ENCODE data around the gene CCSER1.
"Not testable (repeated sequence)": the region's sequence is repeated elsewhere in the genome, so short reads cannot be mapped to it uniquely, and the experiment has no call there.

CCSER1 gene

DNA sequence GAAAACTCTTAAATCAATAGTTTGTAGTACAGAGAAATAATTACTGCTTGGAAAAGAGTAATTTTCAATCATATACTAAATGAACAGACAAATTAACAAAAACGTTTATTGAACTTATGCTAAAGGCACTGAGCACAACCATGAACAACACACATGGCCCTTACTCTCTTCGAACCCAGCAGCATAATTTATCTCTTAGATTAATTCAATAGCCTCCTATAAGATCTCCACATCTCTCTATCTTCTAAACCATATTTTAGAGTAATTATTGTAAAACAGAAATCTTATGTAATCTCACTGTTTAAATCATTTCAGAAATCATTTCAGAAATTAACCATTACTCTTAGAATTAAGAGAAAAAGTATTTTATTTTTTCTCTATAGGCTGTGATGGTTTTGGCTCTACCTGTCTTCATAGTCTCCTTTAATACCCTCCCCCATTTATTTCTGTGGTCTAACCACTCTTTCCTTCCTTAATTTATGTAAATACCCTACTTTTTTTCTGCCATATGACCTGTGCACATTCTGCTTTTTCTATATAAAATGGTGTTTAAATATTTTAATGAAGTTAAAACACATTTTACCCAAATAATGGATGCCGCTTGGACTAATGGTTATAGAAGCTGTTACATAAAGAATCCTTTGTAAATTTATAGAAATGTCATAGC, 218.5 kb downstream of the CCSER1 start:
- no peak overlapping the region for H3K4me3 ChIP-seq (ENCODE audit: low read depth, low read length)
- in situ Hi-C loops (cut with HindIII; ENCODE audit: low sequenced_read_pairs): no loop called here
- TF ChIP-seq, protein P1, sequence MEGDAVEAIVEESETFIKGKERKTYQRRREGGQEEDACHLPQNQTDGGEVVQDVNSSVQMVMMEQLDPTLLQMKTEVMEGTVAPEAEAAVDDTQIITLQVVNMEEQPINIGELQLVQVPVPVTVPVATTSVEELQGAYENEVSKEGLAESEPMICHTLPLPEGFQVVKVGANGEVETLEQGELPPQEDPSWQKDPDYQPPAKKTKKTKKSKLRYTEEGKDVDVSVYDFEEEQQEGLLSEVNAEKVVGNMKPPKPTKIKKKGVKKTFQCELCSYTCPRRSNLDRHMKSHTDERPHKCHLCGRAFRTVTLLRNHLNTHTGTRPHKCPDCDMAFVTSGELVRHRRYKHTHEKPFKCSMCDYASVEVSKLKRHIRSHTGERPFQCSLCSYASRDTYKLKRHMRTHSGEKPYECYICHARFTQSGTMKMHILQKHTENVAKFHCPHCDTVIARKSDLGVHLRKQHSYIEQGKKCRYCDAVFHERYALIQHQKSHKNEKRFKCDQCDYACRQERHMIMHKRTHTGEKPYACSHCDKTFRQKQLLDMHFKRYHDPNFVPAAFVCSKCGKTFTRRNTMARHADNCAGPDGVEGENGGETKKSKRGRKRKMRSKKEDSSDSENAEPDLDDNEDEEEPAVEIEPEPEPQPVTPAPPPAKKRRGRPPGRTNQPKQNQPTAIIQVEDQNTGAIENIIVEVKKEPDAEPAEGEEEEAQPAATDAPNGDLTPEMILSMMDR (IDR thresholded peaks at IDR 0.05; ENCODE audit: low read depth, low read length): no peak
- DNase-seq (ENCODE audit: low read depth, low spot score): no peak

DNA sequence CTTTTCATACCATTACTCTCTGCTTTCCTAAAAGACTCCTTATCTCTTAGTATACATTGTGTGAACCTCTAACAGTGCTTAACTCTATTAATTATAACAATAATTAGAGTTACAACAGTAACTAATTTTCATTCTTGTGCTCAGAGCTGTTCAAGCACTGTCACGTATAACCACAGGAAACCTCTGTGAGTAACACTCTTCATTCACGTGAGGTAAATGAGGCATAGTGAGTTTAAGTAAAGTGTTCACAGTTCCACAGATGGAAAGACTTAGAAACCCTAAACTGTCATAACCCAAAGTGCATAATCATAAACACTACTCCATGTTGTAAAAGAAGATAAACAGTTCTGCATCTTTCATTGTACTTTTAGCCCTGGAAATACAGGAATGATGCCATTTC, 222.4 kb downstream of the CCSER1 start:
- in situ Hi-C loops (cut with HindIII; ENCODE audit: low sequenced_read_pairs): no loop called here
- TF ChIP-seq, protein P1 (IDR thresholded peaks at IDR 0.05; ENCODE audit: low read depth, low read length): no peak
- no peak overlapping the region for H3K4me3 ChIP-seq (ENCODE audit: low read depth, low read length)
- DNase-seq (ENCODE audit: low read depth, low spot score): no peak

DNA sequence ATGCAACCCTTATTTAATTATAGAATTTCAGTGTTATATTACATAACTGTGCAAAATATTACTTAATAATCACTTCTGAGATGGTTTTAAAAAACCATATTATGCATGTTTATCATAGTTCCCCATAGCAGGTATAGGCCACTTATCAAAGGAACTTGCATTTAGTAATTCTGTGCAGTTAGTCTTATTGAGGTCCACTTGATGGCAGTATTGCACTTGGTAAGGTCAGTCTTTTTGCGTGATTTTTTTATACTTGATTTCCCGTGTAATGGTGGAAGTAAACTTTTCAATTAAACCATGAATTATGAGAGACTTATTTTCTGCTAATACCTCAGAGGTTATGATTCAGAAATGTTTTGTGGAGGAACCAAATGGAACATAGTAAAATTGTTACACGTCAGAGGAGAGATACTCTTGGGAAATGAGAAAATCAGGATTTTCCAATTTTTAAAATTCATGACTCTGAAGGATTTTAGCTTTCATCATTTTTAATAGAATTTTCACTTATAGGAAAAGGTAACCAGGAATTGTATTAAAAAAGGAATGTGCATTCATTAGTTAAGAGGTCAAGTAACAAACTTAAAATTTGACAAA, 230.0 kb downstream of the CCSER1 start:
- TF ChIP-seq, protein P1 (IDR thresholded peaks at IDR 0.05; ENCODE audit: low read depth, low read length): peak; percentile 64
- DNase-seq (ENCODE audit: low read depth, low spot score): peak; percentile 71
- no peak overlapping the region for H3K4me3 ChIP-seq (ENCODE audit: low read depth, low read length)
- in situ Hi-C loops (cut with HindIII; ENCODE audit: low sequenced_read_pairs): no loop called here

DNA sequence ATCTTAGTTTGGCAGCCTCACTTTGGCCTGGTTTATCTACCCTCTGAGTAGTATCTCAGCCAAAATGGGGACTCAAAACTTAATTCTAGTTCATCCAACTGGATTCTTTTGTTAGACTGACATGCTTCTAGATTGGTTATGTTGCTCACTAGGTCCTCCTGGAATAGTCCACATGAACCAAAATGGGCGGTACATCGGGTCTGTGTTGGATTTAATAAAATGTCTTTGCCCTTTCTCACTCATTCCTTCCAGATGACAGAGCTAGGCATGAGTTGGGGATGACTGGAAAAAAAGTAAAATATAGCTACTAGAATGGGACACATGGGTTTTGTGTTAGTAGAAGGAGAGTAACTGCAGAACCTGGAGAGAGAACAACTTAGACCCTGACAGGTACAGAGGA, 247.9 kb downstream of the CCSER1 start:
- TF ChIP-seq, protein P1 (IDR thresholded peaks at IDR 0.05; ENCODE audit: low read depth, low read length): no peak
- no peak for DNase-seq (ENCODE audit: low read depth, low spot score)
- in situ Hi-C loops (cut with HindIII; ENCODE audit: low sequenced_read_pairs): no loop called here
- H3K4me3 ChIP-seq (ENCODE audit: low read depth, low read length): no peak overlapping the region

DNA sequence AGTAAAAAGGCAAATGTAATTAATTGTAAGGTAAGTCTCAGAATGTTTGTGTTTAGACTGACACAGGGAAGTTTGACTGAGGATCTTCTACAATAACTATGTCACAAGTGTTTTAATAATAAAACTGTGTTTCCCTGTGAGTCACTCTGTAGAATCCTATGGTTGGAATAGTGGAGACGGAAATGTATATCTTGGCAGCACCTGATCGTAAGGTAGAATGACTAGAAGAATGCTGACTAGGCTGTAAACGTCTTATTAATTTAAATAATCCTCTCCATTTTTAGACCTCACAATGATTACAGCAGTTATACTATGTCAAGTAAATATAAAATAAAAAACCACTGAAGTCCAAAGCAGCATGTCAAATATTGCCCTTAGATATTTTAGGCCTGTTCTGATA, 266.0 kb downstream of the CCSER1 start:
- no peak for DNase-seq (ENCODE audit: low read depth, low spot score)
- TF ChIP-seq, protein P1 (IDR thresholded peaks at IDR 0.05; ENCODE audit: low read depth, low read length): no peak
- H3K4me3 ChIP-seq (ENCODE audit: low read depth, low read length): no peak overlapping the region
- in situ Hi-C loops (cut with HindIII; ENCODE audit: low sequenced_read_pairs): no loop called here

DNA sequence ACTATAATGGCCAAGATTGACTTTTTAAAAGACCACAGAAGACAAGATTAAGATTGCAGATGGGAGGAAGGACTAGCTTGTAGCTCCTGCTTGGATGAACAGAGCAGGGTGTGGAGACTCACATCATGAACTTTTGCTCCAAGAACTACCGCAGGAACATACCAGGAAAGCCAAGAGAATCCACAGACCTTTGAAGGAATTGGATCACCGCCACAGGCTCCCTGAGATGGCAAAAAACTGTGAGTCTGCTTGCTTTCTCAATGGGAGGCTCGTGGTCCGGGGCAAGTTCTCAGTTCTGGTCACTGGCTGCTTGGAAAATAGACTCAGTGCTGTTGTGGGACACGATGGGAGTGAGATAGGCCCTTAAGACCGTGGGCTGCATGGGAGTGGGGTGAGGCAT, 276.6 kb downstream of the CCSER1 start:
- DNase-seq (ENCODE audit: low read depth, low spot score): peak; percentile 29
- in situ Hi-C loops (cut with HindIII; ENCODE audit: low sequenced_read_pairs): no loop called here
- no peak overlapping the region for H3K4me3 ChIP-seq (ENCODE audit: low read depth, low read length)
- TF ChIP-seq, protein P1 (IDR thresholded peaks at IDR 0.05; ENCODE audit: low read depth, low read length): no peak

DNA sequence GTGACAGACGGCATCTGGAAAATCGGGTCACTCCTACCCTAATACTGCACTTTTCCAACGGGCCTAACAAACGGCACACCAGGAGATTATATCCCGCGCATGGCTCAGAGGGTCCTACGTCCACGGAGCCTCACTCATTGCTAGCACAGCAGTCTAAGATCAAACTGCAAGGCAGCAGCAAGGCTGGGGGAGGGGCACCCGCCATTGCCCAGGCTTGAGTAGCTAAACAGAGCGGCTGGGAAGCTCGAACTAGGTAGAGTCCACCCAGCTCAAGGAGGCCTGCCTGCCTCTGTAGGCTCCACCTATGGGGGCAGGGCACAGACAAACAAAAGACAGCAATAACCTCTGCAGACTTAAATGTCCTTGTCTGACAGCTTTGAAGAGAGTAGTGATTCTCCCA, 280.7 kb downstream of the CCSER1 start:
- DNase-seq (ENCODE audit: low read depth, low spot score); in situ Hi-C loops (cut with HindIII; ENCODE audit: low sequenced_read_pairs); H3K4me3 ChIP-seq (ENCODE audit: low read depth, low read length): not testable (repeated sequence)

DNA sequence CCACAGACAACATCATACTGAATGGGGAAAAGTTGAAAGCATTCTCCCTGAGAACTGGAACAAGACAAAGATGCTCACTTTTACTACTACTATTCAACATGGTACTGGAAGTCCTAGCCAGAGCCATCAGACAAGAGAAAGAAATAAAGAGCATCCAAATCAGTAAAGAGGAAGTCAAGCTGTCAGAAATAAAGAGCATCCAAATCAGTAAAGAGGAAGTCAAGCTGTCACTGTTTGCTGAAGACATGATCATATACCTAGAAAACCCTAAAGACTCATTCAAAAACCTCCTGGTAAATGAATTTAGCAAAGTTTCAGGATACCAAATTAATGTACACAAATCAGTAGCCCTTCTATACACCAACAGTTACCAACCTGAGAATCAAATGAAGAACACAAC, 285.6 kb downstream of the CCSER1 start:
- in situ Hi-C loops (cut with HindIII; ENCODE audit: low sequenced_read_pairs); DNase-seq (ENCODE audit: low read depth, low spot score); H3K4me3 ChIP-seq (ENCODE audit: low read depth, low read length): not testable (repeated sequence)

Data from astrocyte of the spinal cord (primary cell).